HG03520 (cell line): ENCODE measurements around the gene KCNIP4.

Experiments used
- ATAC-seq: cut with Tn5 transposase; IDR thresholded peaks from one replicate; pipeline ENCODE4 v1.9.1; 2021; ENCODE audit warnings: mild to moderate bottlenecking, moderate library complexity; ENCODE audit not compliant: unreplicated experiment

KCNIP4 gene

GRCh38 chr4:21002976-21003375 is 945.6 kb downstream of the KCNIP4 start:
- no peak for ATAC-seq

DNA sequence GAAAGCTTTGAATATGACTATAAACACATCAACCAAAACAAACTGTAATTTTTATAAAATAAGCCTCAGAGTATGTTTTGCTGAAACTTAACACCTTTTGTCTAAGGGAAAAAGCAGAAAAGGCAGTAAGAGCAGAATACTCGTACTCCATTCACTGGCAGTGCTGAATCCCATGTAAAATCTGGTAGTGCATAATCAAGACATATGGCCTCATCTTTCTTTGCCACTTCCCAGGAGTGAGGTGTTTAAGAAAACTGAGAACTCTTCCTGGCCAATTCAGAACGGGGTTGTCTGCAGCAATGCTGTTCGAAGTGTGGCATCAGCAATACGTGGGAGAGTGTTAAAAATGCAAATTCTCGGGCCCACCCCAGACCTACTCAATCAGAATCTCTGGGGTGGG is 946.3 kb downstream of the KCNIP4 start:
- ATAC-seq = no peak

GRCh38 chr4:21001490-21001889 is 947.1 kb downstream of the KCNIP4 start:
- ATAC-seq = no peak

GRCh38 chr4:20997886-20998285 is 950.7 kb downstream of the KCNIP4 start:
- no peak for ATAC-seq

GRCh38 chr4:20995610-20996009 is 953.0 kb downstream of the KCNIP4 start:
- no peak for ATAC-seq

DNA sequence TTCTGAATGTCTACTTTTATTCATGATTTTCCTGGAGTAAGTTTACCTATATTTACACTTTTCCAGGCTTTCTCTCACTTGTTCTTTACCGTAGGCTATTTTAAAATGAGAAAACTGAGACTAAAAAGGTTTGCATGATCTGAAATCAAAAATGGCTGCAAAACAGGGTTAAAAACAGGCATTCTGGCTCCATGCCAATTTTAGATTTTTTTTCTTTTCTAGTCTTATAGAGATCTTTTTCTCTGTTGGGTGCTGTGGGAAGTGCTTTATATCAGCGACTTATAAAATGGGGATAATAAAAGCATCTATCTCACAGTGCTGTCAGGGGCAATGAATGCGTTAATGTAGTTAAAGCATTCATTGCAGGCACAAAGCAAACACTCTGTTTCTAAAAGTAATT is 953.6 kb downstream of the KCNIP4 start:
- no peak for ATAC-seq

GRCh38 chr4:20992002-20992401 is 956.6 kb downstream of the KCNIP4 start:
- no peak for ATAC-seq

- ATAC-seq = no peak
Measured at GRCh38 chr4:20987191-20987590, 961.4 kb downstream of the KCNIP4 start.

GRCh38 chr4:20984576-20984836 is 964.1 kb downstream of the KCNIP4 start:
- no peak for ATAC-seq

DNA sequence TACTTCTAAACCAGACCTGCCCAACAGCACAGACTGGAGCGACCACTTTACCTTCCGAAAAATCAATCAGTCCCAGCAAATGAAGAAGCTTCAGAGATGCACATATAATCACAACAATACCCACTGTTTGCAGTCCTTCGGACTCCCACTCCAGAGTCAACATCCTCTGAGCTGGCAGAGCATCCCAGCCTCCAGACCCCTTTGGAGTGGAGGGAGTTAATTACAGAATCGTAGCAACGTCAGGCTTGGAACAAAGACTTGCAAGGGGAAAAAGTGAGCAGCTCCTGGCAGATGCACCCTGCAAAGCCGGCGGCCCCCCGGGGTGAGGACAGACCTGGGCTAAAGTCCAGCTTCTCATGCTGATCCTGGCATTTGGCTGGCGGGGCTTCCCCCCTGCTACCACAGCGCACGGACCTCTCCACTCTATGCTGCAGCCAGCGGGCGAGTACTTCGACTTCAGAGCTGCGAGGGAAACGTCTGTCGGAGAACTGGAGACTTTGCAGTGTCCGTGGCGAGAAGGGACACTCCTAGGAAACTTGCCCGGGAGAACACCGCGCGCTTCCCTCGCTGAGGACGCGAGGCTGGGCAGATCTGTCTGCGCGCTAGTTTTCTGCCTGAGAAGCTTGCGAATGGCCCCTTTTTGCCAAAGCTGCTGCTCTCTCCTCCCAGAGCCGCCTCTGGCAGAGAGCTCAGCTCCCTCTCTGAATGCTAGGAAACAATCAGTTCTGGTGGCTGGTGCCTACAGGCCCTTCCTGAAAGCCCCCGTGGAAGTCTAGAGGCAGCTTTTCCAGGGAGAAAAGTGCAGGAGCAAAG is 964.6 kb downstream of the KCNIP4 start:
- no peak for ATAC-seq

DNA sequence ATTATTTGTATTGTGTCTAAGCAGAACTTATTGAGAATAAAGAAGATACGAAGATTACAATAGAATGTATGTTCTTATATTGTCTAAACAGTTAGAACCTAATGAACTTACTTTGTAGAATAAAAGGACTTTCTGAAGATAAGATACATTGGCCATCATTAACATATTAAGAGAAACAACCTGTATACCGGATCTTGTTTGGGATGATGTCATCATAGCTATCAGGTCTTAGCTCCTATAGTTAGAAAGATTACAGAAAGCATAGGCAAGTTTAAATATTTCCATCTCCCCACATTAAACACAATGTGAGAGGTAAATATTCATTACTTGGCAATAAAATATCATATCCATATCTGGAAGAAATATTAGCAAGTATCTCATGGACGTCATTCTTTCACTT is 966.0 kb downstream of the KCNIP4 start:
- no peak for ATAC-seq

- ATAC-seq = no peak
Measured at GRCh38 chr4:20960291-20960690, 988.3 kb downstream of the KCNIP4 start.

GRCh38 chr4:20954541-20954940 is 994.0 kb downstream of the KCNIP4 start:
- ATAC-seq = no peak

DNA sequence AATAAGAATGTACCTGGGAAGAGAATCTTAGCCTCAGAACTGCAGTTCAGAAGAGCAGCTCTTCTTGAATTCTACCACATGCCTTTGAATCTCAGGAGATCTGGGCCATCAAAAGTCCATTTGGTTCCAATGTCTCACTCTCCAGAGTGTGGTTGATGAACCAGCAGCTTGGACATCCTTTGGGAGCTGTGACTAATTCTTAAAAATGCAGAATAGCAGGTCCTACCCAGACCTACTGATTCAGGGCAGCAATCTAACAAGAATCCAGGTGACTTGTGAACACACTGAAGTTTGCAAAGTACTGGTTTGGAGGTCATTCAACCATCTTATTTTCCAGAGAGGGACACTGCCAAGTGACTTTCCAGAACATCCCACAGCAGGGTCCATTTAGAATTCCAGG is 1003.6 kb downstream of the KCNIP4 start:
- ATAC-seq = no peak

DNA sequence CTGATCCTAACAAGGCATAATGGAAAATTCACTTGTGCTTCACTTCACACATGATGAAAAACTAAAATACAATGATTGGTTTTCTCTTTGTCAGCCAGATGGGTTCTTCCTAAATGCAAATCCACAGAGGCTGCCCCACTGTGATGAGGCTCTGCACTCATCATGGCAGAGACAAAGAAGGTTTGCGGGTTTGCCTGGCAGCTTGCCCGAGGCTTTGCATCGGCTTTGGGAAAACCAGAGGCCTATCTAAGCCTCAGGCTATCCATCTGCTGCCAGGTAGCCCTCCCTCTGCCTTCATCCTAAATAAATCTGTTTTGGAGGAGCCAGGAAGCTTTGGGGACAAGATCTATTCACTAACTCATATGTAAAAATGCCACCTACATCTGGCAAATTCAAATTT is 1004.1 kb downstream of the KCNIP4 start:
- ATAC-seq = no peak

- ATAC-seq = no peak
Measured at GRCh38 chr4:20938204-20938603, 1010.4 kb downstream of the KCNIP4 start.

GRCh38 chr4:20926529-20926928 is 1022.0 kb downstream of the KCNIP4 start:
- ATAC-seq = no peak

GRCh38 chr4:20925176-20925575 is 1023.4 kb downstream of the KCNIP4 start:
- no peak for ATAC-seq

GRCh38 chr4:20922962-20923361 is 1025.6 kb downstream of the KCNIP4 start:
- ATAC-seq = no peak

GRCh38 chr4:20916106-20916505 is 1032.5 kb downstream of the KCNIP4 start:
- no peak for ATAC-seq

DNA sequence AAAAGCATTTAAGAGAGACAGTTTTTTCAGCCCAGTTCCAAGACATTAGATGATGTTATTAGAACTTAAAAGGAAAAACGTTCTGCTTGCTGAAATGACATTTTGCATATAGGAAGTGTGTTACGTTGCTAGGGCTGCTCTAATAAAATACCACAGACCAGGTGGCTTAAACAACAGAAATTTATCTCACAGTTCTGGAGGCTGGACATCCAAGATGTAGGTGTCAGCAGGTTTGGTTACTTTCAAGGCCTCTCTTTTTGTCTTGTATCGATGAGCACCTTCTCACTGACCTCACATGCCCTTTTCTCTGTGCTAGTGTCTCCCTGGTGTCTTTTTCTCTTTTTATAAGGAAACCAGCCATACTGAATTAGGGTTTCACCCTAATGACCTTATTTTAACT is 1043.6 kb downstream of the KCNIP4 start:
- ATAC-seq = no peak

DNA sequence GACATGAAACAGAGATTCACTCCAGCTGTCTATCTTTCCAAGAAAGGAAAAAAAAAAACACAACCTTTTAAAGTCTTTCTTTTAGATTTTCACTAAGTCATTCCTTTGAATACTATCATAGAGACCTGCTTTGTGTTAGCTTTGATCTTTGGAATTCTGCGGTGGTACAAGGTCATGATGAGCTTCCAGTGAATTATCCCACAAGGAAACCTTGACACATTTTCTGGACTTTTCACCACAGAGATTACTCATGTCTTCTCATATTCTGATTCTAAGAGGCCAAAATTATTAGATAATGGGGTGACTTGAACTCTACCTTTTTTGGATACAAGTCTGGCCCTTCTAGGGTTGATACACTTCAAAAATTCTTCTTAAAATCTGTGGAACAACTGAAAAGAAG is 1046.7 kb downstream of the KCNIP4 start:
- no peak for ATAC-seq

DNA sequence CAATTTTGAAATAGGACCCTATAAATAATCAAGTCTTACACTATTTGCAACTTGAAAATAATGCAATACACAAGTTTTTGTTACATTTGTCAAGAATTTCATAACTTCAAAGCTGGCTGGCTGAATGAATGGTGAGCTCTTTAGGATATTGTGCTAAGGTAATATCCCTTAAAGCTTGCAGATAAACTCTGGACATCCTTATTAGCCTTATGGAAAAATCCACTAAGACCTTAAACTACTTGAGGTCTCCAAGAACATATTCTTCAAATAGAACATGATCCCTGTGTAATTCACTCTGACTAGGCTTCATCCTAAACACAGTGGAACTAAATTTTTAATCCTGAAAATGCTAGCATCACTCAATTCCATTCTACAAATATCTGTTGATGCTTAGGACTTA is 1049.0 kb downstream of the KCNIP4 start:
- ATAC-seq = no peak
